HCT116 (cell line): ENCODE results near the gene KCNH6.

ENCODE experiments used
- EZH2 ChIP-seq: fragments of 200-600 bp; sonication (generic); IDR thresholded peaks from 2 replicates; pipeline ENCODE4 v1.6.1; 2017; ENCODE audit warnings: antibody characterized with exemption, mixed run types
- EZH2phosphoT487 ChIP-seq: fragments of 200-600 bp; IDR thresholded peaks from 2 replicates; pipeline ENCODE4 v1.6.1; 2018; ENCODE audit warnings: antibody characterized with exemption, borderline replicate concordance
- POLR2A ChIP-seq: IDR thresholded peaks from 2 replicates; pipeline ENCODE4 v1.7.0; 2011; ENCODE audit warnings: borderline replicate concordance; ENCODE audit not compliant: insufficient read depth, insufficient read length; ENCODE audit errors: extremely low read depth
- POLR2AphosphoS5 ChIP-seq: IDR thresholded peaks from 2 replicates; pipeline ENCODE4 v1.6.1; 2011; ENCODE audit warnings: mild to moderate bottlenecking, low read depth, low read length, moderate library complexity
- ZNF274 ChIP-seq: fragments of 200-500 bp; sonication (Bioruptor generic); IDR thresholded peaks from 2 replicates; pipeline ENCODE4 v1.6.1; 2014; ENCODE audit warnings: mild to moderate bottlenecking, low read depth, low read length, inconsistent platforms
- TF ChIP-seq, protein P1 (sequence below), 3 experiments: fragments of 200-600 bp in 1 of 3; sonication (generic) in 1 of 3; IDR thresholded peaks in 2 of 3; conservative IDR thresholded peaks in 1 of 3; 2 replicates each; pipeline ENCODE4 v1.5.1; 2012 to 2017; ENCODE audit warnings: low read depth in 2 of 3, low read length in 2 of 3, antibody characterized with exemption in 1 of 3, borderline replicate concordance in 1 of 3, control low read depth in 1 of 3, mild to moderate bottlenecking in 1 of 3, mixed read lengths in 1 of 3, mixed run types in 1 of 3, moderate library complexity in 1 of 3; ENCODE audit not compliant: insufficient read depth in 1 of 3

DNA sequence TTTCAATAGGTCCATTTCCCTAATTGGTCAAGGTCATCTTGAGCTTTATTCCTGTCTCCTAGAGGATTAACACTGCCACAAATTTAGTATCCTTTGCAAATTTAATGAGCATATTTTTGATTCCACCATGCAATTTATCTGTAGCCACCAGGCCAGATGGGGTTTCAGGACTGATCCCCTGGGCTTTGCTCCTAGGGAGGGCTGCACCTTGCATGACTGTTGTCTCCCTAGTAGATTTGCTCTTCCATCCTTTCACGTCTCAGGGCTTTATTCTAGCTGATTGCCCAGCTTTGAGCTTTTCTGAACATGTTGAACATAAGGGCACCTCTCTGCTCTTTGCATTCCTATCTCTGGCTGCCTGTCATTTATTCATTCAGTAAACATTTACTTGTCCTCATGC, 7.7 kb upstream of the KCNH6 start:
- TF ChIP-seq, protein P1, sequence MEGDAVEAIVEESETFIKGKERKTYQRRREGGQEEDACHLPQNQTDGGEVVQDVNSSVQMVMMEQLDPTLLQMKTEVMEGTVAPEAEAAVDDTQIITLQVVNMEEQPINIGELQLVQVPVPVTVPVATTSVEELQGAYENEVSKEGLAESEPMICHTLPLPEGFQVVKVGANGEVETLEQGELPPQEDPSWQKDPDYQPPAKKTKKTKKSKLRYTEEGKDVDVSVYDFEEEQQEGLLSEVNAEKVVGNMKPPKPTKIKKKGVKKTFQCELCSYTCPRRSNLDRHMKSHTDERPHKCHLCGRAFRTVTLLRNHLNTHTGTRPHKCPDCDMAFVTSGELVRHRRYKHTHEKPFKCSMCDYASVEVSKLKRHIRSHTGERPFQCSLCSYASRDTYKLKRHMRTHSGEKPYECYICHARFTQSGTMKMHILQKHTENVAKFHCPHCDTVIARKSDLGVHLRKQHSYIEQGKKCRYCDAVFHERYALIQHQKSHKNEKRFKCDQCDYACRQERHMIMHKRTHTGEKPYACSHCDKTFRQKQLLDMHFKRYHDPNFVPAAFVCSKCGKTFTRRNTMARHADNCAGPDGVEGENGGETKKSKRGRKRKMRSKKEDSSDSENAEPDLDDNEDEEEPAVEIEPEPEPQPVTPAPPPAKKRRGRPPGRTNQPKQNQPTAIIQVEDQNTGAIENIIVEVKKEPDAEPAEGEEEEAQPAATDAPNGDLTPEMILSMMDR (IDR thresholded peaks at IDR 0.05 in 2 of 3, conservative IDR thresholded peaks at IDR 0.05 in 1 of 3; ENCODE audit: borderline replicate concordance in 1 of 3, insufficient read depth in 1 of 3, low read depth in 2 of 3, low read length in 2 of 3): no peak
- TF ChIP-seq POLR2AphosphoS5: no peak
- TF ChIP-seq EZH2: no peak
- no peak for TF ChIP-seq POLR2A
- TF ChIP-seq ZNF274: no peak
- TF ChIP-seq EZH2phosphoT487: no peak
